Measurements from ENCODE around the gene TRIM71. TPM values are rescaled to one million over a fixed set of nuclear protein-coding genes. Genes with fewer than 3 reads are reported as not detected.
"Not testable (repeated sequence)": the region's sequence is repeated elsewhere in the genome, so short reads cannot be mapped to it uniquely, and the experiment has no call there.

The TRIM71 gene
- total RNA-seq, 2 donors from 2014 or later: not detected

GRCh38 chr3:32940726-32941125 lies 122.9 kb downstream of the TRIM71 start:
- no peaks in the 10 kb centered on the region for H3K9me3 ChIP-seq
- ATAC-seq (ENCODE audit: insufficient number of reproducible peaks, low FRiP score, low read depth) (no peak), DNase-seq (ENCODE audit: low spot score) (no peak)
- no peaks in the 10 kb centered on the region for H3K27me3 ChIP-seq (replicated peaks; ENCODE audit: insufficient read depth)
- no peaks in the 10 kb centered on the region for H3K4me1 ChIP-seq (ENCODE audit: control insufficient read depth in 1 of 2, low read depth in 2 of 2)
- no peak overlapping the region for H3K4me3 ChIP-seq
- no peaks in the 10 kb centered on the region for H3K36me3 ChIP-seq
- no peak for TF ChIP-seq CTCF (IDR thresholded peaks at IDR 0.05)
- no peak overlapping the region for H3K27ac ChIP-seq

GRCh38 chr3:32945136-32945535 lies 127.3 kb downstream of the TRIM71 start:
- no peak for DNase-seq (ENCODE audit: low spot score)
- TF ChIP-seq CTCF (IDR thresholded peaks at IDR 0.05): no peak
- Histone ChIP-seq H3K27ac (no peak overlapping the region), H3K4me1 (ENCODE audit: control insufficient read depth in 1 of 2, low read depth in 2 of 2) (no peaks in the 10 kb centered on the region), H3K27me3 (replicated peaks; ENCODE audit: insufficient read depth) (no peaks in the 10 kb centered on the region), H3K9me3 (no peaks in the 10 kb centered on the region), H3K4me3 (no peak overlapping the region), H3K36me3 (no peaks in the 10 kb centered on the region)
- ATAC-seq (ENCODE audit: insufficient number of reproducible peaks, low FRiP score, low read depth): no peak

- DNase-seq (ENCODE audit: low spot score); H3K27ac ChIP-seq; H3K27me3 ChIP-seq (replicated peaks; ENCODE audit: insufficient read depth); H3K4me3 ChIP-seq; ATAC-seq (ENCODE audit: insufficient number of reproducible peaks, low FRiP score, low read depth); H3K4me1 ChIP-seq (ENCODE audit: control insufficient read depth in 1 of 2, low read depth in 2 of 2); H3K9me3 ChIP-seq; H3K36me3 ChIP-seq: not testable (repeated sequence)
Measured at GRCh38 chr3:32945598-32945997, 127.8 kb downstream of the TRIM71 start.

- DNase-seq (ENCODE audit: low spot score) (no peak), ATAC-seq (ENCODE audit: insufficient number of reproducible peaks, low FRiP score, low read depth) (no peak)
- no peak overlapping the region for H3K4me3 ChIP-seq
- no peak for TF ChIP-seq CTCF (IDR thresholded peaks at IDR 0.05)
- H3K36me3 ChIP-seq: no peaks in the 10 kb centered on the region
- H3K9me3 ChIP-seq: no peaks in the 10 kb centered on the region
- no peak overlapping the region for H3K27ac ChIP-seq
- no peaks in the 10 kb centered on the region for H3K27me3 ChIP-seq (replicated peaks; ENCODE audit: insufficient read depth)
- no peaks in the 10 kb centered on the region for H3K4me1 ChIP-seq (ENCODE audit: control insufficient read depth in 1 of 2, low read depth in 2 of 2)
Measured at GRCh38 chr3:32946973-32947788, 129.4 kb downstream of the TRIM71 start.

Other genes with a start within 250 kb of the TRIM71 start
- 10 to 100 TPM; 28.3 to 44.4 TPM for gene DYNC1LI1, start 247.1 kb upstream of the TRIM71 start, total RNA-seq
- 10 to 100 TPM; 12.5 to 25.3 TPM for gene CNOT10, start 132.8 kb upstream of the TRIM71 start, total RNA-seq
- under 1 TPM in 1 of 2 donors, not detected in 1; 0.56 TPM for gene CCR4, start 133.6 kb downstream of the TRIM71 start, total RNA-seq